NCI-H2107 treated with DMSO at 0.1 percent for 48 hours (cell line): ENCODE measurements around the gene CDK10.

Experiments
- DNase-seq: peaks from one replicate; lab custom pipeline; 2025; ENCODE audit not compliant: unreplicated experiment; lab: John Stamatoyannopoulos, UW

Gene CDK10

GRCh38 chr16:89710709-89711564 is 24.4 kb downstream of the CDK10 start:
- no peak for DNase-seq

GRCh38 chr16:89711601-89712273 is 25.2 kb downstream of the CDK10 start:
- DNase-seq: no peak

DNA sequence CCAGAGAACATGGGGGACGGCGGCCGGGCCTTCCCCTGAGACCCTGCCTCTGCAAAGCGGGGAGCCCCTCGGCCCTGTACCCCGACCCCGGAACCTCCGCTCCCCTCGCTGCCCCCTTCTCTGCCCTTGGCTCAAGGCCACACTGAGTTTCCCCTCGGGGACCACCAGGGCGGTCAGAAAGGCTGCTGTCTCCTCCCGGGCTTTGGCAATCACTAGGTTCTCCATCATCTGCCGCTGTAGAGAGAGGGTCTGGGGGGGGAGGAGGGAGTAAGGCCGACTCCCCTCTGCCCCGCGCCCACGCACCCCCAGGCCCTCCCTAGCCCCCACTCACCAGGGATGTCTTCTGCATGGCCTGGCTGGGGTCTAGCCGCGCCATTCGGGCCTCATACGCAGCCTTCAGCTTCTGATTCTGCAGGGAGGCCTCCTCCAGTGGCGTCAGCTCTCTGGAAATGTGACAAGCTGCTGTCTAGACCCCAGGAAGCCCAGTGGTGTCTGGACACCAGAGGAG is 25.8 kb downstream of the CDK10 start:
- DNase-seq: no peak

GRCh38 chr16:89716493-89716892 is 30.0 kb downstream of the CDK10 start:
- DNase-seq: no peak

- no peak for DNase-seq
Observed at GRCh38 chr16:89716916-89717687, 30.6 kb downstream of the CDK10 start.

- no peak for DNase-seq
Observed at GRCh38 chr16:89717688-89718505, 31.4 kb downstream of the CDK10 start.

GRCh38 chr16:89720551-89720812 is 34.0 kb downstream of the CDK10 start:
- DNase-seq: no peak

- peak; percentile 20 for DNase-seq
Observed at GRCh38 chr16:89720813-89721545, 34.5 kb downstream of the CDK10 start, which contains the start of the genes VPS9D1 and ZNF276. TSS of gene VPS9D1 (minus strand) at chr16:89720898. CDS start at chr16:89720861, 37 bp downstream. TSS of gene ZNF276 (plus strand) at chr16:89721537. CDS start at chr16:89721641, 104 bp downstream.

DNA sequence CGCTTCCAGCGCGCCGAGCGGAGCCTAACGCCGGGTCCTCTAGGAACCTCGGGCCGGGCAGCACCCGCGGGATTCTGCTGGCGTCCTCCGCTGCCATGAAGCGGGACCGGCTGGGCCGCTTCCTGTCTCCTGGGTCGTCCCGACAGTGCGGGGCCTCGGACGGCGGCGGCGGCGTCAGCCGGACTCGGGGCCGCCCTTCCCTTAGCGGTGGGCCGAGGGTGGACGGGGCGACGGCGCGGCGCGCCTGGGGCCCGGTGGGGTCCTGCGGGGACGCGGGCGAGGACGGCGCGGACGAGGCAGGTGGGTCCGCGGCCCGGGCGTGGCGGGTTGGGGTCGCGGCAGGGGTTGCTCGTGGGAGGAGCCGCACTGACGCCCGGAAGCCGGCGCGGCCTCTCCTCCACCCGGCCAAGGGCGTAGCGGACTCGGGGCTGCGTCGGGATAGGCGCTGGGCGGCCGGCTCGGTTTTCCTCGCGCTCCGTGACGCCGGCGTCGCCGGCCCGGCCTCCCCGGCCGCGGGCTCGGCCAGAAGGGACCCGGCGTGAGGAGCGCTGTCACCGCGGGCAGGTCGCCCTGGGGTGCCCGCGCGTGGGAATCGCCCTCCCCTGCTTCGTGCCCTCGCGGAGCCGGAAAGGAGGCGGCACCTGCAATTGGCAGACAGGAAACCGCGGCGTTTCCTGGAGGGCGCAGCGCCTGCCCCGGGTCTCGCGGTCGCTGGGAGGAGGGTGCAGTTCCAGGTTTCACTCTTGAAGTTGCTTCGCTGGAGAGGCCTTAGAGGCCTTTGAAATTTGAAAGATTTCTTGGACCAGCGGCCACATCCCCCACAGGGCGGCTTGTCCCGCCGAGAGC is 35.3 kb downstream of the CDK10 start:
- peak; percentile 14 for DNase-seq

GRCh38 chr16:89722392-89723278 is 36.1 kb downstream of the CDK10 start:
- DNase-seq: no peak

GRCh38 chr16:89723279-89724250 is 37.1 kb downstream of the CDK10 start:
- no peak for DNase-seq

DNA sequence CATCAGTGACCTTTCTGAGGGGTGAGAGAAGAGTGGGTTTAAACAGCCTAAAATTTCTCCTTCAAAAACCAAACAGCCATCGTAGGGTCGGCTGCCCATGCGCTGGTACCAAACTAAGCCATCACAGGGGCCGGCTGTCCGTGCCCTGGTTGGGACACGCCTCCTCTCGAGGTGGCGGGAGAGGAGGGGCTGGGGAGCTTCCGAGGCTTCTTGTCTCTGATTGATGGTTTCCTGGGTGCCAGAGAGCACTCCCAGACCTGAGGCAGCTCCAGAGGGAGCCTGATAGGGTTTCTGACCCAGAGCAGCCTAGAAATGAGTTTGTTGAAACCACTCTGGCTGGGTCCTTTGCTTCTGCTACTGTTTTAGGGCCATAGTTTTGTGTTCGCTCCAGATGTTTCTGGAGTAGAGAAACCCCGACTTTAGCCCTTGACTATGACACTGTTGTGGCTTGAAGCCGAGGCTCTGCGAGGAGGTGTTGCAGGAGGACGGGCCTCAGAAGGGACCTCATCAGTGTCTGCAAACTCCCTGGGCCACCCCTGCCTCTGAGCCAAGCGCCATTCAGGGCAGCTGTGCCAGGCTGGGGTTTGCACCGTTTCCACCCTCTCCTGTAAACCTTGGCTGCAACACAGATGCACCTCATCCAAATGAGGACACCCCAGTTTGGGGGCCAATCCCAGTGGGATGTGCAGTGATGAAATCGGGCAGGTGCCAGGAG is 41.1 kb downstream of the CDK10 start:
- DNase-seq: no peak

DNA sequence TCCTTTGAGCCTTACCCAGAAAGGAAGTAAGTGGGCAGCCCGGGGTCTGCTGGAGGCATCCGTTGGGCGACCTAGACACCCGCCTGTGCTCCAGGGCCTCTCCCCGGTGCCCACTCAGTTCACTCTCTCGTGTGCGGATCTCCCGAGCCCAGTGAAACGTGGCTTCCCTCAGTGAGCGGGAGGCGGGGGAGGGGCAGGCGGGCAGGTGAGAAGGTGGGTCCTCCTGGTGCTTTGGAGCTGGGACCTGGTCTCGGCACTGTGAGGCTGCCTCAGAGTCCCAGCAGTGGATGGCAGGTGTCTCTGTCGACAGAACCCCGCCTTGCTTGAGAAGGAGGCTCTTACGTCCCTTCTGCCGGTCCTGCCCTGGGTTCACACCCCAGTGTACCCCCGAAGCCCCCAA is 42.8 kb downstream of the CDK10 start:
- no peak for DNase-seq

DNA sequence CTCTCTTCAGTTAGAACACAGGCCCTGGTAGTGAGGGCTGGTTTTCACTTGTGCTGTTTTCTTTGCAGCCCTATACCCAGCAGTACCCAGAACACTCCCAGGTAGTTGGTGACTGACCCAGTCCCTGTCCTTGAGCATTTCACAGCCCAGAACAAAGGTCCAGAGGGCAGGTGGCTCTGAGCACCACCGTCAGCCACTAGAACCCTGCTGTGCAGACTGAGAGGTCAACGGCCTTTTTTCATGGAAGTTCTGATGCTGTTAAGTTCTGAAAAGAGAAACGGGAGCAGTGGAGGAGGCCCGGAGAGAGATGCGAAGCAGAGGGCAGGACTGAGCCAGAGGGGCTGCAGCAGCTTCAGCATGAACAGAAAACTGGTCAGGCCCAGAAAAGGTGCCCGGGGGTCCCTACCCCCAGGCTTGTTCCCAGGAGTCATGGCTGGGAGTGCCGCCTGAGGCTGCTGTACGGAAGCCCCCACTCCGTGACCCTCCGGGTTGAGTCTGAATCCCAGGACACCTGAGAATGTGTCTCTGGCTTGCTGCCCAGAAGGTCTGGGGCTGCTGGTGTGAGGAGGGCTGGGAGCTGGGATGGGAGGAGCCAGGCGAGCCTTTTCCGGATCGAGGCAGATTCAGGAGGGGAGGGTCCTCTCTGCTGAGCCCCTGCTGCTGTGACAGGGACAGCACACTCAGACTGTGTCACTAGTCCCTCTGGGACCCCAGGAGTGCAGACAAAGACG is 43.5 kb downstream of the CDK10 start:
- no peak for DNase-seq

GRCh38 chr16:89730610-89731234 is 44.2 kb downstream of the CDK10 start:
- no peak for DNase-seq
